KG1 (cell line): Measurements from ENCODE around the gene MYBL2.
"Not testable (repeated sequence)": the region's sequence is repeated elsewhere in the genome, so short reads cannot be mapped to it uniquely, and the experiment has no call there.

Source experiments
- DNase-seq: peaks from one replicate; lab custom pipeline; 2025; lab: John Stamatoyannopoulos, UW

The MYBL2 gene

GRCh38 chr20:43752051-43752360 lies 85.1 kb downstream of the MYBL2 start:
- no peak for DNase-seq

- no peak for DNase-seq
Observed at GRCh38 chr20:43752561-43753301, 85.8 kb downstream of the MYBL2 start.

- DNase-seq: no peak
Observed at GRCh38 chr20:43755390-43755789, 88.5 kb downstream of the MYBL2 start.

- DNase-seq: no peak
Observed at GRCh38 chr20:43755851-43756250, 88.9 kb downstream of the MYBL2 start.

- not testable (repeated sequence) for DNase-seq
Observed at GRCh38 chr20:43757888-43758287, 91.0 kb downstream of the MYBL2 start.

- DNase-seq: no peak
Observed at GRCh38 chr20:43761386-43762340, 94.7 kb downstream of the MYBL2 start.

- no peak for DNase-seq
Observed at GRCh38 chr20:43762911-43763310, 96.0 kb downstream of the MYBL2 start.

- DNase-seq: no peak
Observed at GRCh38 chr20:43765916-43766315, 99.0 kb downstream of the MYBL2 start.
